K562 (cell line): ENCODE measurements around the gene HSD17B1. TPM values are rescaled to one million over a fixed set of nuclear protein-coding genes. Genes with fewer than 3 reads are reported as not detected.

Experiments
- BHLHE40 ChIP-seq: IDR thresholded peaks from 2 replicates; pipeline ENCODE4 v1.6.1; 2011; ENCODE audit warnings: low read length, improper control_type of control experiment
- FOXJ3 ChIP-seq: sonication (generic); formaldehyde crosslinking; IDR thresholded peaks from 2 replicates; pipeline ENCODE4 v1.4.0; 2020; ENCODE audit warnings: mild to moderate bottlenecking, missing genetic modification reagents
- HDAC2 ChIP-seq: fragments of 450-650 bp; IDR thresholded peaks from 2 replicates; pipeline ENCODE4 v1.6.1; 2016; ENCODE audit warnings: mild to moderate bottlenecking
- HDAC8 ChIP-seq: fragments of 450-650 bp; IDR thresholded peaks from 2 replicates; pipeline ENCODE4 v1.6.1; 2016; ENCODE audit warnings: mild to moderate bottlenecking, missing genetic modification characterization, moderate library complexity, missing compliant biosample characterization
- MYC ChIP-seq, 2 experiments: fragments of 250-450 bp in 1 of 2; sonication (Bioruptor Pico) in 1 of 2; IDR thresholded peaks; 2 replicates each; pipeline versions ENCODE4 v1.5.1 to v1.6.1; 2012 to 2021; ENCODE audit warnings: low read depth in 2 of 2, borderline replicate concordance in 1 of 2, improper control_type of control experiment in 1 of 2, low read length in 1 of 2, mild to moderate bottlenecking in 1 of 2, moderate library complexity in 1 of 2
- POLR2B ChIP-seq: fragments of 450-650 bp; IDR thresholded peaks from 2 replicates; pipeline ENCODE4 v1.6.1; 2018; ENCODE audit warnings: low read depth; ENCODE audit not compliant: partially characterized antibody
- RBFOX2 ChIP-seq: fragments of 200-400 bp; formaldehyde crosslinking; IDR thresholded peaks from 2 replicates; pipeline ENCODE4 v1.6.1; 2017; ENCODE audit warnings: low read depth, mild to moderate bottlenecking, low read length, moderate library complexity
- SMAD3 ChIP-seq: fragments of 450-650 bp; formaldehyde crosslinking; conservative IDR thresholded peaks from 2 replicates; pipeline ENCODE4 v1.4.0; 2020; ENCODE audit warnings: mild to moderate bottlenecking
- SMARCA4 ChIP-seq: fragments of 450-650 bp; IDR thresholded peaks from 2 replicates; pipeline ENCODE4 v1.6.1; 2016
- SNRNP70 ChIP-seq: fragments of 200-400 bp; formaldehyde crosslinking; optimal IDR thresholded peaks from 2 replicates; pipeline ENCODE3; 2017; ENCODE audit warnings: low read depth, low read length
- TCF7L2 ChIP-seq: fragments of 150-350 bp; IDR thresholded peaks from 2 replicates; pipeline ENCODE4 v1.6.1; 2016; ENCODE audit warnings: low read depth, mild to moderate bottlenecking, low read length, moderate library complexity
- U2AF1 ChIP-seq: fragments of 200-400 bp; formaldehyde crosslinking; optimal IDR thresholded peaks from 2 replicates; pipeline ENCODE3; 2017; ENCODE audit warnings: mild to moderate bottlenecking, low read depth, low read length, moderate library complexity
- ZC3H11A ChIP-seq: IDR thresholded peaks from 2 replicates; pipeline ENCODE4 v1.6.1; 2012; ENCODE audit warnings: low read depth, low read length, improper control_type of control experiment
- ZNF133 ChIP-seq: fragments of 250-450 bp; sonication (Bioruptor Pico); IDR thresholded peaks from 2 replicates; pipeline ENCODE4 v1.4.0; 2020; ENCODE audit warnings: mild to moderate bottlenecking
- ZNF197 ChIP-seq: fragments of 200-800 bp; sonication (Bioruptor generic); IDR thresholded peaks from 2 replicates; pipeline ENCODE4 v1.6.1; 2016; ENCODE audit warnings: low read depth, missing genetic modification characterization, missing compliant biosample characterization
- ZNF436 ChIP-seq: fragments of 250-450, 450-650 bp; sonication (Bioruptor Pico); formaldehyde crosslinking; IDR thresholded peaks from 2 replicates; pipeline ENCODE4 v1.7.0; 2020; ENCODE audit warnings: mild to moderate bottlenecking
- ZNF584 ChIP-seq: fragments of 200-800 bp; sonication (Bioruptor generic); IDR thresholded peaks from 2 replicates; pipeline ENCODE4 v1.6.1; 2016; ENCODE audit warnings: low read depth, mild to moderate bottlenecking, missing genetic modification characterization, missing compliant biosample characterization
- polyA plus RNA-seq, 8 experiments: library from polyadenylated mRNA; depleted of rRNA in 4 of 8; stranded (reverse) in 5 of 8; unstranded in 3 of 8; fragments of >200 nt; fragmentation: Nextera tagmentation in 2 of 8; fragmentation: Illumina TruSeq in 1 of 8; extraction: Ambion mirVana in 2 of 8; extraction: Trizol in 1 of 8; gene quantifications; 2 replicates each; pipeline versions ENCODE4 v1.2.1 to v1.2.3, GENCODE V29; 2011 to 2014; ENCODE audit warnings: inconsistent platforms in 1 of 8, missing spikeins in 1 of 8
- total RNA-seq, 7 experiments: library from RNA; depleted of rRNA in 6 of 7; stranded (reverse); fragments of >200 nt in 6 of 7; fragmentation: Illumina TruSeq in 2 of 7; extraction: Trizol in 2 of 7; gene quantifications; 2 replicates each; pipeline versions ENCODE4 v1.2.1 to v1.2.3, GENCODE V29; 2011 to 2021; ENCODE audit warnings: low replicate concordance in 1 of 7
- TF ChIP-seq, protein P1 (sequence below): sonication (generic); formaldehyde crosslinking; IDR thresholded peaks from 2 replicates; pipeline ENCODE4 v1.8.0; 2022; ENCODE audit warnings: mild to moderate bottlenecking, low read depth, missing genetic modification reagents
- TF ChIP-seq, protein P2 (sequence below): fragments of 250-450 bp; sonication (Bioruptor Pico); IDR thresholded peaks from 2 replicates; pipeline ENCODE4 v1.5.1; 2021; ENCODE audit warnings: mild to moderate bottlenecking
- TF ChIP-seq, protein P3 (sequence below): sonication (generic); formaldehyde crosslinking; IDR thresholded peaks from 2 replicates; pipeline ENCODE4 v1.8.0; 2022; ENCODE audit warnings: mild to moderate bottlenecking, missing genetic modification reagents
- TF ChIP-seq, protein P4 (sequence below): IDR thresholded peaks from 2 replicates; pipeline ENCODE4 v1.6.1; 2016; ENCODE audit warnings: missing genetic modification characterization, missing compliant biosample characterization
- TF ChIP-seq, protein P5 (sequence below): fragments of 450-650 bp; formaldehyde crosslinking; IDR thresholded peaks from 2 replicates; pipeline ENCODE4 v1.4.0; 2022; ENCODE audit warnings: missing genetic modification characterization

HSD17B1 gene
- total and polyA plus RNA-seq, 9 of the 15 experiments (the other 6 are each of a cell fraction or from before 2014, with no cell fraction given): 0.55 to 21.1 (median 3.6) TPM

DNA sequence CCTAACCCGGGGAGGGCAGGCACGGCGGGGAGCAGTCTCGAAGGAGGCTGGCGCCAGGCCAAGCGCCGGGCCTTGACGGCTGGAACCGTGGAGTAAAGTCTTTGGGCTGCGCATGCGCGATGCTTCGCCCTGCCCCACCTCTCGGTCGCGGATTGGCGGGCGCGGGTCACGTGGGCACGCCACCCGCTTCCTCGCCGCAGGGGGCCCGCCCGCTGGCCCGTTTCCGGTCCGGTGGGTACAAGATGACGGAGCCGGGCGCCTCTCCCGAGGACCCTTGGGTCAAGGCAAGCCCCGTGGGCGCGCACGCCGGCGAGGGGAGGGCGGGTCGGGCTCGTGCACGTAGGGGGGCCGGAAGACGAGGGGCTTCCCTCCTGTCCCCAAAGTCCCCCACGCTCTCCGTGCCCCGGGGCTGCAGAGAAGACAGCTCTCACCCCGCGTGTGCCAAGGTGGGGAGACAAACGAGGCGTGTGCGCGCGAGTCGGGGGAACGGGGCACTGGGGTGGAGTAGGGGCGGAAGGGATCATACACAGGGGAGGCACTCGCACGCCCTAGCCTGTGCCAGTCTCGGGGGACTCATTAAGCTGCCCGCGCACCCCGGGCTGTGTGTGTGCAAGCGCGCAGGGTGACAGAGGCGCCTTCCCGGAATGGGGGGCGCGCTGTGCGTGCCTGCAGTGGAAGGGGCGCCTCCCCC is 14.3 kb downstream of the HSD17B1 start, which contains the start of gene MLX (continued):
- TF ChIP-seq, protein P1, sequence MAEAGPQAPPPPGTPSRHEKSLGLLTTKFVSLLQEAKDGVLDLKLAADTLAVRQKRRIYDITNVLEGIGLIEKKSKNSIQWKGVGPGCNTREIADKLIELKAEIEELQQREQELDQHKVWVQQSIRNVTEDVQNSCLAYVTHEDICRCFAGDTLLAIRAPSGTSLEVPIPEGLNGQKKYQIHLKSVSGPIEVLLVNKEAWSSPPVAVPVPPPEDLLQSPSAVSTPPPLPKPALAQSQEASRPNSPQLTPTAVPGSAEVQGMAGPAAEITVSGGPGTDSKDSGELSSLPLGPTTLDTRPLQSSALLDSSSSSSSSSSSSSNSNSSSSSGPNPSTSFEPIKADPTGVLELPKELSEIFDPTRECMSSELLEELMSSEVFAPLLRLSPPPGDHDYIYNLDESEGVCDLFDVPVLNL (CRISPR knock-in tag): no peak
- TF ChIP-seq, protein P2, sequence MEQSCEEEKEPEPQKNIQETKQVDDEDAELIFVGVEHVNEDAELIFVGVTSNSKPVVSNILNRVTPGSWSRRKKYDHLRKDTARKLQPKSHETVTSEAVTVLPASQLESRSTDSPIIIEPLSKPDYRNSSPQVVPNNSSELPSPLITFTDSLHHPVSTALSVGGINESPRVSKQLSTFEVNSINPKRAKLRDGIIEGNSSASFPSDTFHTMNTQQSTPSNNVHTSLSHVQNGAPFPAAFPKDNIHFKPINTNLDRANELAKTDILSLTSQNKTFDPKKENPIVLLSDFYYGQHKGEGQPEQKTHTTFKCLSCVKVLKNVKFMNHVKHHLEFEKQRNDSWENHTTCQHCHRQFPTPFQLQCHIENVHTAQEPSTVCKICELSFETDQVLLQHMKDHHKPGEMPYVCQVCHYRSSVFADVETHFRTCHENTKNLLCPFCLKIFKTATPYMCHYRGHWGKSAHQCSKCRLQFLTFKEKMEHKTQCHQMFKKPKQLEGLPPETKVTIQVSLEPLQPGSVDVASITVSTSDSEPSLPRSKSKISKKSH: no peak
- TF ChIP-seq SMARCA4 (no peak), ZNF197 (CRISPR knock-in tag) (no peak), HDAC8 (0 out of 2 replicates have a peak, but pooled peaks have one; percentile 7), FOXJ3 (CRISPR knock-in tag) (no peak), HDAC2 (no peak), POLR2B (peak; percentile 51), SNRNP70 (no peak), ZC3H11A (no peak), ZNF436 (CRISPR knock-in tag) (no peak), ZNF584 (CRISPR knock-in tag) (no peak), TCF7L2 (no peak), BHLHE40 (peak; percentile 63; the same call in 1 of the 2 replicates), U2AF1 (no peak), RBFOX2 (peak; percentile 90), MYC (IDR thresholded peaks at IDR 0.05; ENCODE audit: low read depth, low read length) (peak; percentile 71), MYC (CRISPR knock-in tag; IDR thresholded peaks at IDR 0.05; ENCODE audit: borderline replicate concordance, low read depth) (0 out of 2 replicates have a peak, but pooled peaks have one; percentile 33), ZNF133 (CRISPR knock-in tag) (no peak), SMAD3 (CRISPR knock-in tag) (no peak)
- TF ChIP-seq, protein P3, sequence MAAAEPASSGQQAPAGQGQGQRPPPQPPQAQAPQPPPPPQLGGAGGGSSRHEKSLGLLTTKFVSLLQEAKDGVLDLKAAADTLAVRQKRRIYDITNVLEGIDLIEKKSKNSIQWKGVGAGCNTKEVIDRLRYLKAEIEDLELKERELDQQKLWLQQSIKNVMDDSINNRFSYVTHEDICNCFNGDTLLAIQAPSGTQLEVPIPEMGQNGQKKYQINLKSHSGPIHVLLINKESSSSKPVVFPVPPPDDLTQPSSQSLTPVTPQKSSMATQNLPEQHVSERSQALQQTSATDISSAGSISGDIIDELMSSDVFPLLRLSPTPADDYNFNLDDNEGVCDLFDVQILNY (CRISPR knock-in tag): no peak
- TF ChIP-seq, protein P4, sequence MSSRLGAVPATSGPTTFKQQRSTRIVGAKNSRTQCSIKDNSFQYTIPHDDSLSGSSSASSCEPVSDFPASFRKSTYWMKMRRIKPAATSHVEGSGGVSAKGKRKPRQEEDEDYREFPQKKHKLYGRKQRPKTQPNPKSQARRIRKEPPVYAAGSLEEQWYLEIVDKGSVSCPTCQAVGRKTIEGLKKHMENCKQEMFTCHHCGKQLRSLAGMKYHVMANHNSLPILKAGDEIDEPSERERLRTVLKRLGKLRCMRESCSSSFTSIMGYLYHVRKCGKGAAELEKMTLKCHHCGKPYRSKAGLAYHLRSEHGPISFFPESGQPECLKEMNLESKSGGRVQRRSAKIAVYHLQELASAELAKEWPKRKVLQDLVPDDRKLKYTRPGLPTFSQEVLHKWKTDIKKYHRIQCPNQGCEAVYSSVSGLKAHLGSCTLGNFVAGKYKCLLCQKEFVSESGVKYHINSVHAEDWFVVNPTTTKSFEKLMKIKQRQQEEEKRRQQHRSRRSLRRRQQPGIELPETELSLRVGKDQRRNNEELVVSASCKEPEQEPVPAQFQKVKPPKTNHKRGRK (tag): no peak
- TF ChIP-seq, protein P5, sequence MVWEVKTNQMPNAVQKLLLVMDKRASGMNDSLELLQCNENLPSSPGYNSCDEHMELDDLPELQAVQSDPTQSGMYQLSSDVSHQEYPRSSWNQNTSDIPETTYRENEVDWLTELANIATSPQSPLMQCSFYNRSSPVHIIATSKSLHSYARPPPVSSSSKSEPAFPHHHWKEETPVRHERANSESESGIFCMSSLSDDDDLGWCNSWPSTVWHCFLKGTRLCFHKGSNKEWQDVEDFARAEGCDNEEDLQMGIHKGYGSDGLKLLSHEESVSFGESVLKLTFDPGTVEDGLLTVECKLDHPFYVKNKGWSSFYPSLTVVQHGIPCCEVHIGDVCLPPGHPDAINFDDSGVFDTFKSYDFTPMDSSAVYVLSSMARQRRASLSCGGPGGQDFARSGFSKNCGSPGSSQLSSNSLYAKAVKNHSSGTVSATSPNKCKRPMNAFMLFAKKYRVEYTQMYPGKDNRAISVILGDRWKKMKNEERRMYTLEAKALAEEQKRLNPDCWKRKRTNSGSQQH: no peak
